HepG2 (cell line): ENCODE measurements around the gene HOXB5. TPM values are rescaled to one million over a fixed set of nuclear protein-coding genes. Genes with fewer than 3 reads are reported as not detected.

ENCODE experiments used
- AGO1 ChIP-seq: fragments of 200-400 bp; formaldehyde crosslinking; IDR thresholded peaks from 2 replicates; pipeline ENCODE4 v1.6.1; 2017; ENCODE audit warnings: mild to moderate bottlenecking, low read depth, low read length, moderate library complexity; ENCODE audit not compliant: poor library complexity, severe bottlenecking
- HHEX ChIP-seq: IDR thresholded peaks from 2 replicates; pipeline ENCODE4 v1.6.1; 2016; ENCODE audit warnings: control low read depth
- HOXD1 ChIP-seq: sonication (generic); formaldehyde crosslinking; IDR thresholded peaks from 2 replicates; pipeline ENCODE4 v1.5.0; 2020; ENCODE audit warnings: missing genetic modification reagents
- MAF1 ChIP-seq: sonication (generic); formaldehyde crosslinking; IDR thresholded peaks from 2 replicates; pipeline ENCODE4 v1.5.0; 2020; ENCODE audit warnings: missing genetic modification reagents, borderline replicate concordance
- MAZ ChIP-seq, 2 experiments: sonication (generic) in 1 of 2; formaldehyde crosslinking in 1 of 2; IDR thresholded peaks; 2 replicates each; pipeline versions ENCODE4 v1.5.0 to v1.6.1; 2012 to 2020; ENCODE audit warnings: low read depth in 2 of 2, mild to moderate bottlenecking in 2 of 2, borderline replicate concordance in 1 of 2, improper control_type of control experiment in 1 of 2, low read length in 1 of 2, missing genetic modification reagents in 1 of 2, moderate library complexity in 1 of 2
- NR0B2 ChIP-seq: sonication (generic); formaldehyde crosslinking; IDR thresholded peaks from 2 replicates; pipeline ENCODE4 v1.4.0; 2020; ENCODE audit warnings: mild to moderate bottlenecking, missing genetic modification reagents
- RORA ChIP-seq: sonication (generic); formaldehyde crosslinking; IDR thresholded peaks from 2 replicates; pipeline ENCODE4 v1.5.0; 2020; ENCODE audit warnings: mild to moderate bottlenecking, missing genetic modification reagents, moderate library complexity
- SMAD9 ChIP-seq: sonication (generic); formaldehyde crosslinking; IDR thresholded peaks from 2 replicates; pipeline ENCODE4 v1.5.1; 2020; ENCODE audit warnings: mild to moderate bottlenecking, missing genetic modification reagents
- ZBTB37 ChIP-seq: sonication (generic); formaldehyde crosslinking; IDR thresholded peaks from 2 replicates; pipeline ENCODE4 v1.4.0; 2020; ENCODE audit warnings: mild to moderate bottlenecking, missing genetic modification reagents
- ZHX2 ChIP-seq, 2 experiments: sonication (generic) in 1 of 2; formaldehyde crosslinking in 1 of 2; IDR thresholded peaks; 2 replicates each; pipeline versions ENCODE4 v1.6.1 to v1.9.0; 2014 to 2022; ENCODE audit warnings: antibody characterized with exemption in 1 of 2, borderline replicate concordance in 1 of 2, inconsistent platforms in 1 of 2, low read depth in 1 of 2, missing genetic modification reagents in 1 of 2
- ZNF253 ChIP-seq: sonication (generic); formaldehyde crosslinking; IDR thresholded peaks from 2 replicates; pipeline ENCODE4 v1.8.0; 2022; ENCODE audit warnings: mild to moderate bottlenecking, missing genetic modification reagents, borderline replicate concordance
- ZNF30 ChIP-seq: sonication (generic); formaldehyde crosslinking; IDR thresholded peaks from 2 replicates; pipeline ENCODE4 v1.5.0; 2020; ENCODE audit warnings: mild to moderate bottlenecking, missing genetic modification reagents
- ZNF614 ChIP-seq: IDR thresholded peaks from 2 replicates; pipeline ENCODE4 v1.6.1; 2018; ENCODE audit warnings: missing biosample characterization, missing genetic modification reagents, inconsistent platforms, borderline replicate concordance
- ZNF710 ChIP-seq: sonication (generic); formaldehyde crosslinking; IDR thresholded peaks from 2 replicates; pipeline ENCODE4 v1.5.0; 2020; ENCODE audit warnings: mild to moderate bottlenecking, missing genetic modification reagents, borderline replicate concordance
- ZNF883 ChIP-seq: sonication (generic); formaldehyde crosslinking; IDR thresholded peaks from 2 replicates; pipeline ENCODE4 v1.5.1; 2020; ENCODE audit warnings: mild to moderate bottlenecking, missing genetic modification reagents; ENCODE audit errors: not compliant biosample characterization
- polyA plus RNA-seq, 8 experiments: library from polyadenylated mRNA; depleted of rRNA in 3 of 8; stranded (reverse) in 7 of 8; unstranded in 1 of 8; fragments of >200 nt; fragmentation: Illumina TruSeq in 4 of 8; extraction: Trizol in 4 of 8; gene quantifications; 2 replicates each; pipeline versions ENCODE4 v1.2.1 to v1.2.3, GENCODE V29; 2011 to 2016; ENCODE audit warnings: low read depth in 4 of 8, missing spikeins in 1 of 8, mixed read lengths in 1 of 8; ENCODE audit not compliant: insufficient read depth in 1 of 8
- total RNA-seq, 5 experiments: library from RNA; depleted of rRNA; stranded (reverse); fragments of >200 nt; fragmentation: Illumina TruSeq; extraction: Trizol; gene quantifications; 2 replicates each; pipeline ENCODE4 v1.2.3, GENCODE V29; 2016; ENCODE audit warnings: low read depth in 1 of 5

Gene HOXB5
- total and polyA plus RNA-seq, 2 of the 13 experiments (the other 11 are each of a cell fraction or from before 2014, with no cell fraction given) = not detected

- TF ChIP-seq ZHX2 (IDR thresholded peaks at IDR 0.05; ENCODE audit: low read depth) (no peak), ZHX2 (CRISPR knock-in tag; IDR thresholded peaks at IDR 0.05; ENCODE audit: borderline replicate concordance) (no peak), ZNF30 (CRISPR knock-in tag) (no peak), ZNF253 (CRISPR knock-in tag) (no peak), ZNF710 (CRISPR knock-in tag) (no peak), SMAD9 (no peak), MAZ (IDR thresholded peaks at IDR 0.05; ENCODE audit: borderline replicate concordance, low read depth, low read length) (0 out of 2 replicates have a peak, but pooled peaks have one; percentile 20), MAZ (CRISPR knock-in tag; IDR thresholded peaks at IDR 0.05; ENCODE audit: low read depth) (0 out of 2 replicates have a peak, but pooled peaks have one; percentile 25), AGO1 (no peak), ZNF883 (CRISPR knock-in tag) (no peak), ZBTB37 (CRISPR knock-in tag) (no peak), RORA (CRISPR knock-in tag) (no peak), MAF1 (CRISPR knock-in tag) (peak; percentile 57; the same call in 1 of the 2 replicates), NR0B2 (CRISPR knock-in tag) (no peak), HHEX (CRISPR knock-in tag) (no peak), HOXD1 (CRISPR knock-in tag) (peak; percentile 73; the same call in 1 of the 2 replicates), ZNF614 (CRISPR knock-in tag) (peak; percentile 74; the same call in 1 of the 2 replicates)
Observed at GRCh38 chr17:48636177-48637018, 42.8 kb upstream of the HOXB5 start (continued).
